GM12865 (cell line): ENCODE measurements around the gene TBL1X.

Experiments used
- DNase-seq: peaks from one replicate; pipeline ENCODE4 v3.0.0; 2010; ENCODE audit warnings: low read depth
- H3K4me3 ChIP-seq: 2 replicates; pipeline ENCODE4 v1.5.1; 2011; ENCODE audit warnings: mild to moderate bottlenecking, low read depth, low read length, control low read depth
- TF ChIP-seq, protein P1 (sequence below): IDR thresholded peaks from 2 replicates; pipeline ENCODE4 v1.5.1; 2011; ENCODE audit warnings: low read length, control low read depth, low read depth, inconsistent platforms; ENCODE audit not compliant: insufficient read depth; ENCODE audit errors: missing control alignments

TBL1X gene

DNA sequence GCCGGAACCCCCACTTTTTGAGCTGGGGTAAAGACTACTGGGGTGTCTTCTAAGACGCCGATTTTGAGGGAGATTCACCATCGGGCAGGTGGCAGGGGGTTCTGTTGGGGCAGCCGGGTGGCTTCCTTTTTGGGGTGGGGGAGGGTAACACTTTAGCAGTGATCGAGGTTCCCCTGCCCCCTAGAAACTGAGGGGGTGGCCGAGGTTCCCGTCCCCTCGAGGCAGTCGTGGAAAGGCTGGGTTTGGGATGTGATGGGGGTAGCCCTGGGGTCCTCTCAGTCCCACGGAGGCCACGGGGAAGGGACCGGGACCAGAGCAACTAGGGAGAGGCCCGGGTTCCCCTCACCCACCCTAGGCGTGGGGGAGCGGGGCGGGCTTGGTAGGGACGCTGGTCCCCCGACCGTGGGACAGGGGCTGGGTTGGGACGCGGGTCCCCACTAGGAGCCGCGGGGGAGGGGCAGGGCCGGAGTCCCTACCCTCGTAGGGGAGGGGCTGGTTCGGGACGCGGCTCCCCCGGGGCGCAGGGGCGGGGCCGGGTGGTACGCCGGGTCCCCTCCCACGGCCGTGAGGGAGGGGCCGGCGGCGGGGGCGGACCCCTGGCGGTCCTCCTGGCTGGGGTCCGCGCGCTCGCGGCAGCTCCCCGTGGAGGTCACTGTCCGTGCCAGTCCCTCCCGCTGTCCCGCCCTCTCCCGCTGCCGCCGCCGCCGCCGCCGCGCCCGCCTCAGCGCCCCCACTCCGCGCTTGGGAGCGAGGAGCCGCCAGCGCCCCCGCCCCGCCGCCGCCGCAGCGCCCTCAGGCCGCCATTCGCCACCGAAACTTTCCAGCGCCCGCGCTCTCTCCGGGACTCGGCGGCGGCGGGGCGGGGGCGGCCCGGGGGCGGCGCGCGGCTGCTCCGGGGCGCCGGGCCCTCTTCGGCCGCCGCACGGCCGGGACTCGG lies at the start of gene TBL1X:
TSS of gene TBL1X (plus strand) at position 624 of the 937 bp plus-strand sequence. CDS start 188,529 bp downstream, outside the sequence.
- DNase-seq: peak; percentile 66
- peak within 1 kb of the TSS; percentile 71 for H3K4me3 ChIP-seq
- TF ChIP-seq, protein P1, sequence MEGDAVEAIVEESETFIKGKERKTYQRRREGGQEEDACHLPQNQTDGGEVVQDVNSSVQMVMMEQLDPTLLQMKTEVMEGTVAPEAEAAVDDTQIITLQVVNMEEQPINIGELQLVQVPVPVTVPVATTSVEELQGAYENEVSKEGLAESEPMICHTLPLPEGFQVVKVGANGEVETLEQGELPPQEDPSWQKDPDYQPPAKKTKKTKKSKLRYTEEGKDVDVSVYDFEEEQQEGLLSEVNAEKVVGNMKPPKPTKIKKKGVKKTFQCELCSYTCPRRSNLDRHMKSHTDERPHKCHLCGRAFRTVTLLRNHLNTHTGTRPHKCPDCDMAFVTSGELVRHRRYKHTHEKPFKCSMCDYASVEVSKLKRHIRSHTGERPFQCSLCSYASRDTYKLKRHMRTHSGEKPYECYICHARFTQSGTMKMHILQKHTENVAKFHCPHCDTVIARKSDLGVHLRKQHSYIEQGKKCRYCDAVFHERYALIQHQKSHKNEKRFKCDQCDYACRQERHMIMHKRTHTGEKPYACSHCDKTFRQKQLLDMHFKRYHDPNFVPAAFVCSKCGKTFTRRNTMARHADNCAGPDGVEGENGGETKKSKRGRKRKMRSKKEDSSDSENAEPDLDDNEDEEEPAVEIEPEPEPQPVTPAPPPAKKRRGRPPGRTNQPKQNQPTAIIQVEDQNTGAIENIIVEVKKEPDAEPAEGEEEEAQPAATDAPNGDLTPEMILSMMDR: no peak

DNA sequence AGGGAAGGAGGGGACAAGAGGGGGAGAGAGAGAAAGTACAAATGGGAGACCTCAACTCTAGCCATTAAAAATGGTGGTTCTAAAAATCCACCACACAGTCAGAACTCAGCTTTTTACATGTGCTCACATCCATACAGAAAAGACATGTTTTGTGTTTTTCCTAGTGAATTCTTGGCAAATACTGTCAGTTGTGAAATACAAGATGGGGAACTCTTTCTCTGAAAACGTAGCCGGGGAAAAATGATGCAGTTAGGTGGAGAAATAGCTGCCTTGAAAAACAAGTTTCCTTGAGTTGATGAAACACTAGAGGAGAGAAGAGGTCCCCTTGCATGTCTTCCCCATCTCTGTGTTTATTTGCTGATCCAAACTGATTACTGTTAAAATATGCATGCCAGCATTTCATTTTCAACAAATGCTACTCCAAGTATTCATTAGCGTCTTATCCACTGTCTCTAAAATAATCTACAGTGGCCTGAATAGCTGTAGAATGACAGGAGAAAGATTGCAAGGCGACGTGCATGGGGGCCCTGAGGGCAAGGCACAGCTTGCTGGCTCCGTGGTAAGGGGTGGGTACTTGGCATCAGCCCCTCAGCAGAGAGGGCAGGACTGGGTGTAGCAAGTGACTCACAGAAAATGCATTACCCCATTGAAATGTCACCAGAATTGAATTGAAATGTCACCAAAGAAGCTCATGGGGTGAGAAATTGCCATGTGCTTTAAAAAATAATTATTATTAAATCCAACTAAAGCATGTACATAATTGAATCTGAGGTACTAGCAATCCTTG lies 48.1 kb upstream of the TBL1X start:
- DNase-seq: no peak
- TF ChIP-seq, protein P1: no peak
- H3K4me3 ChIP-seq: no peak overlapping the region

DNA sequence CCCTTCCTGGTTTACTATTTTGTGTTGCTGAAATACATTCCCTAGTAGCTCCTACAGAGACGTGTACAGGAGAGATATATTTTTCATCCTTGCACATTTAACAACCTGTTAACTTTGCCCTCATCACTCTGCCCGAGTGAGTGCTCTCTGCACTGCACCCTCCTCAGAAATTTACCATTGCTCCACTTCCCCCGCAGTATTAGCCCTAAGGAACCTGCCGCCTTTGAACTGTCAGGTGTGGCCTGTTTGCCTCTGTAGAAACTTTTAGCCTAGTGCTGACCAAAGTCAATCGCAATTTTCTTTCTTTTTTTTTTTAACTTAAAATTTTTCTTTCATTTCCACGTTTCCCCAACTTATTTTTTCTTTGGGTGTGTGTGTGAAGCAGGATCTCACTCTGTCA lies 46.6 kb upstream of the TBL1X start:
- no peak for DNase-seq
- TF ChIP-seq, protein P1: no peak
- no peak overlapping the region for H3K4me3 ChIP-seq

DNA sequence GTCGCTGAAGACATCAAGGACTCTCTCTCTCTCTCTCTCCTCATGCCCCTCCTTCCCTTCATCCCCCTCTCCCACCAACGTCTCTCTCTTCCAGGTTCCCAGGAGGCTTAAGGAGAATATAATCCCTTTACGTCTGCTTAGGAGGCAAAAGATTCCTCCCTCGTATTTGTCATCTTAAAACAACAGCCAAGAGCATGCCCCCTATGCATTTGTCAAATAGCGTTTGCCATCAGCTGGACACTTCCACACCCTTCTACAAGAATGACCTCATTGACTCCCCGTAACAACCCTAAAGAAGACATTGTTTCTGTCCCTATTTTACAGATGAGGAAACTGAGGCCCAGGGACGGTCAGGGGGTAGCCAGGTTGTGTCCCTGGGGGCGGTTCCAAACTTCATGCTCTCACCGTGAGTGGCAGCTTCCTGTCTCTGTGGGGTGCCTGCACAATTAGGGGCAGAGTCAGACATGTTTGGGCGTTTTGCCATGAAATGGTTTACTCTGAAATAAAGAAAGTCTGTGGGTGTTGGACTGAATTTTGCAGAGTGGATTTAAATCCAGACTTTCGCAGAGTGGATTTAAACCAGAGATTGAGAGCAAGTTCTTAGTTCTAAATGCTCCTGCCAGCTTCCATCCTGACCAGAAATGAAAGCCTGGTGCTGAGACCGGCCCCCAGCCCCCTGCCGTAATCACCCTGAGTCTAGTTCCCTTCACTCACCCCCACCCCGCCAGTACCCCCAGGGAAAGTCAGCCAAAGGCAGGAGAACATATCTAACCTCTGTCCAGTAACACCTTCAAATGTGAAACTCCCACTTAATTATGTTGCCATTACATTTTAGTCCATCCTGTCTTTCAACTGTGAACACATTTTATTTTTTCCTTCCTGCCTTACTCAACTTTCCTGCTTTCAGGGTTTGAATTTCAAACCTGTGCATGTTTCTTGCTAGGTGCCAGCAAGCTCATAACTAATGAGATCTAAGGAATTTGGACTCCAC lies 44.3 kb upstream of the TBL1X start:
- DNase-seq: no peak
- H3K4me3 ChIP-seq: no peak overlapping the region
- TF ChIP-seq, protein P1: no peak

DNA sequence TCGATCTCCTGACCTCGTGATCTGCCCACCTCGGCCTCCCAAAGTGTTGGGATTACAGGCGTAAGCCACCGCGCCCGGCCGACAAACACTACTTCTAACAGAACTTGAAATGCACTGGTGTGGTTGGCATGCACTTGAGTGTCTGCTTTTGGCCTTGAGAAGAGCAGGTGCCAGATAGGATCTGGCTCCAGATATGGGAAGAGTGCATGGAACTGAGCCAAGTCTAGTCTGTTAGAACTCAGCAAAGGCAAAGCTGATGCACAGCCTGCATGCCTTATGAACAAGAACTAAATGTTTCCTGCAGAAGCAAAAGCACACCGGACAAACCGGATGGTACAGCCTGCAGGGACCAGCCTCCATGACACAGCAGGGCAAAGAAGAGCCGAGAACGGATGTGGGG lies 35.1 kb upstream of the TBL1X start:
- DNase-seq: no peak
- no peak overlapping the region for H3K4me3 ChIP-seq
- TF ChIP-seq, protein P1: no peak

DNA sequence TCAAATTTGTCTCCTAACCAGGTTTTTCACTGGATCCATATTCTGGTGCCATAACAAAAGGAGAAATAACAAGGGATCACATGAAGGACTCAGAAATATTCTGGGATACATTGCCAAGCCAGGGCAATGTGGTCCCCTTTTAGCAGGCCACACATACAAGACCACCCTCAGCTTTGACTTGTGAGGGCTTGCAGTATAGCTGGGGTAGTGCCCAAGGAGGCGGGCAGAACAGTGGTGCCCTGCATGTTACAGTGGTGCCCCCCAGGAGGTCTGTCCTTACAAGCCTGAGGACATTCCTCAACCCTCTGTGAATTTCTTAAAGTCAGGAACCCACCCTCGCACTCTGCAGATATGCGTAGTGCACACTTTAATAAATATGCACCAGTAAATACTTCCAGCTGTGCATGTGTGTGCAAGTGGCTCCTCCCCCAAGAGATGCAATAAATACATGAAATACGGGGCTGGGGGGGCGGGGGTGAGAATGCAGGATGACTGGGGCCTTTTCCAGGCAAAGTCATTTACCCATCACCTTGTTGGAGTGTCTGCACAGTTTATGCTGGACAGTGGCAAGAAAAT lies 34.4 kb upstream of the TBL1X start:
- H3K4me3 ChIP-seq: no peak overlapping the region

More for the DNA sequence above, 34.4 kb upstream of the TBL1X start:
- TF ChIP-seq, protein P1: no peak
- no peak for DNase-seq
